IMR-90 (cell line): ENCODE results near the gene TRIM33. TPM values are rescaled to one million over a fixed set of nuclear protein-coding genes. Genes with fewer than 3 reads are reported as not detected.
A peak's percentile ranks its signal among the peaks of the same experiment; 100 is the strongest.

Source experiments
- ATAC-seq: fragments of 200-7000 bp; cut with Tn5 transposase; 2 replicates; pipeline ENCODE4 v1.9.1; 2020; ENCODE audit warnings: low read depth, mild to moderate bottlenecking, moderate library complexity
- BruUV-seq: library from RNA; stranded (reverse); fragments of 400-500 nt; replicated peaks from 2 replicates; lab custom pipeline; 2021; lab: Mats Ljungman, UMichigan
- CTCF ChIA-PET: fragments of 300-600 bp; formaldehyde crosslinking; extraction: SDS; loops from one replicate; lab custom pipeline; 2021; ENCODE audit warnings: antibody characterized with exemption; lab: Yijun Ruan, JAX
- POLR2A ChIA-PET: fragments of 300-600 bp; sonication (Branson Sonifier 250); formaldehyde crosslinking; loops from one replicate; lab custom pipeline; 2022; ENCODE audit warnings: antibody characterized with exemption; ENCODE audit not compliant: unreplicated experiment; lab: Charles Lee
- DNase-seq: peaks from one replicate; pipeline ENCODE4 v3.0.0; 2013
- H2AFZ ChIP-seq: replicated peaks from 2 replicates; pipeline ENCODE3; 2013; ENCODE audit warnings: low read length, mild to moderate bottlenecking; ENCODE audit not compliant: poor library complexity
- H2AK5ac ChIP-seq: 2 replicates; pipeline ENCODE4 v1.6.1; 2013; ENCODE audit warnings: low read depth, low read length, inconsistent platforms
- H2AK9ac ChIP-seq: replicated peaks from 2 replicates; pipeline ENCODE3; 2013; ENCODE audit warnings: mild to moderate bottlenecking, low read depth, low read length, moderate library complexity; ENCODE audit not compliant: poor library complexity
- H2BK120ac ChIP-seq: 2 replicates; pipeline ENCODE4 v1.6.1; 2013; ENCODE audit warnings: low read depth, low read length, inconsistent platforms
- H2BK15ac ChIP-seq: 3 replicates; pipeline ENCODE4 v1.6.1; 2013; ENCODE audit warnings: low read depth, low read length, inconsistent platforms
- H2BK20ac ChIP-seq: 2 replicates; pipeline ENCODE4 v1.6.1; 2013; ENCODE audit warnings: low read depth, mild to moderate bottlenecking, inconsistent platforms, low read length, moderate library complexity
- H2BK5ac ChIP-seq: 2 replicates; pipeline ENCODE4 v1.6.1; 2013; ENCODE audit warnings: mild to moderate bottlenecking, low read depth, low read length, inconsistent platforms; ENCODE audit not compliant: poor library complexity, severe bottlenecking
- H3K14ac ChIP-seq: replicated peaks from 2 replicates; pipeline ENCODE4 v1.6.1; 2013; ENCODE audit warnings: low read depth, low read length, inconsistent platforms
- H3K18ac ChIP-seq: 2 replicates; pipeline ENCODE4 v1.6.1; 2013; ENCODE audit warnings: low read depth, low read length, control low read depth
- H3K23ac ChIP-seq: 2 replicates; pipeline ENCODE4 v1.6.1; 2013; ENCODE audit warnings: low read depth, low read length, inconsistent platforms
- H3K27ac ChIP-seq: 2 replicates; pipeline ENCODE4 v1.5.1; 2013; ENCODE audit warnings: mild to moderate bottlenecking, control low read depth, low read length; ENCODE audit not compliant: insufficient read depth
- H3K27me3 ChIP-seq: 2 replicates; pipeline ENCODE4 v1.6.1; 2013; ENCODE audit warnings: low read length; ENCODE audit not compliant: control insufficient read depth, insufficient read depth
- H3K36me3 ChIP-seq: 2 replicates; pipeline ENCODE4 v1.6.1; 2013; ENCODE audit warnings: low read length, mixed read lengths; ENCODE audit not compliant: control insufficient read depth, insufficient read depth
- H3K4ac ChIP-seq: 2 replicates; pipeline ENCODE4 v1.6.1; 2013; ENCODE audit warnings: low read depth, low read length, inconsistent platforms
- H3K4me1 ChIP-seq: 2 replicates; pipeline ENCODE4 v1.6.1; 2013; ENCODE audit warnings: low read length, mixed read lengths; ENCODE audit not compliant: control insufficient read depth, insufficient read depth
- H3K4me2 ChIP-seq: 2 replicates; pipeline ENCODE4 v1.6.1; 2013; ENCODE audit warnings: low read depth, mild to moderate bottlenecking, control low read depth, low read length, moderate library complexity
- H3K4me3 ChIP-seq: 2 replicates; pipeline ENCODE4 v1.5.1; 2013; ENCODE audit warnings: low read depth, mild to moderate bottlenecking, control low read depth, low read length, moderate library complexity; ENCODE audit not compliant: insufficient read depth
- H3K56ac ChIP-seq: 2 replicates; pipeline ENCODE4 v1.6.1; 2013; ENCODE audit warnings: low read length, inconsistent platforms; ENCODE audit not compliant: insufficient read depth; ENCODE audit errors: extremely low read depth
- H3K79me1 ChIP-seq, 2 experiments: 2 replicates each; pipeline ENCODE4 v1.6.1; 2013; ENCODE audit warnings: low read length in 2 of 2, inconsistent platforms in 1 of 2, low read depth in 1 of 2
- H3K9ac ChIP-seq: 2 replicates; pipeline ENCODE4 v1.6.1; 2013; ENCODE audit warnings: low read depth, low read length, control low read depth
- H3K9me1 ChIP-seq: 2 replicates; pipeline ENCODE4 v1.6.1; 2013; ENCODE audit warnings: low read length, inconsistent platforms; ENCODE audit not compliant: insufficient read depth
- H3K9me3 ChIP-seq: 2 replicates; pipeline ENCODE4 v1.6.1; 2013; ENCODE audit warnings: low read length; ENCODE audit not compliant: control insufficient read depth, insufficient read depth
- H4K20me1 ChIP-seq: 2 replicates; pipeline ENCODE4 v1.6.1; 2013; ENCODE audit warnings: low read length, inconsistent platforms; ENCODE audit not compliant: insufficient read depth
- H4K5ac ChIP-seq: 2 replicates; pipeline ENCODE4 v1.6.1; 2013; ENCODE audit warnings: mild to moderate bottlenecking, low read depth, low read length, control low read depth
- H4K8ac ChIP-seq, 2 experiments: 2 replicates each; pipeline ENCODE4 v1.6.1; 2013; ENCODE audit warnings: low read depth in 2 of 2, low read length in 2 of 2, control low read depth in 1 of 2, inconsistent platforms in 1 of 2
- H4K91ac ChIP-seq: 2 replicates; pipeline ENCODE4 v1.6.1; 2013; ENCODE audit warnings: low read depth, low read length, inconsistent platforms; ENCODE audit not compliant: insufficient read depth
- BHLHE40 ChIP-seq: fragments of 150-350 bp; IDR thresholded peaks from 2 replicates; pipeline ENCODE4 v1.6.1; 2016; ENCODE audit warnings: mild to moderate bottlenecking, low read depth, low read length
- CEBPB ChIP-seq: IDR thresholded peaks from 2 replicates; pipeline ENCODE4 v1.6.1; 2012; ENCODE audit warnings: low read depth, low read length, improper control_type of control experiment
- CTCF ChIP-seq: conservative IDR thresholded peaks from 2 replicates; pipeline ENCODE4 v1.5.1; 2012; ENCODE audit warnings: mild to moderate bottlenecking, low read depth, low read length, improper control_type of control experiment
- ELK1 ChIP-seq: fragments of 150-350 bp; IDR thresholded peaks from 2 replicates; pipeline ENCODE4 v1.6.1; 2016; ENCODE audit warnings: low read depth, mild to moderate bottlenecking, low read length, moderate library complexity, borderline replicate concordance
- FOS ChIP-seq: fragments of 150-350 bp; IDR thresholded peaks from 2 replicates; pipeline ENCODE4 v1.6.1; 2016; ENCODE audit warnings: low read depth, low read length
- MAFK ChIP-seq: IDR thresholded peaks from 2 replicates; pipeline ENCODE4 v1.6.1; 2012; ENCODE audit warnings: low read depth, low read length, improper control_type of control experiment
- MAZ ChIP-seq: IDR thresholded peaks from 2 replicates; pipeline ENCODE4 v1.6.1; 2012; ENCODE audit warnings: low read depth, mild to moderate bottlenecking, low read length, improper control_type of control experiment, moderate library complexity, borderline replicate concordance
- MXI1 ChIP-seq: IDR thresholded peaks from 2 replicates; pipeline ENCODE4 v1.6.1; 2012; ENCODE audit warnings: low read depth, mild to moderate bottlenecking, low read length, moderate library complexity, borderline replicate concordance
- NFE2L2 ChIP-seq: fragments of 150-350 bp; IDR thresholded peaks from 2 replicates; pipeline ENCODE4 v1.6.1; 2016; ENCODE audit warnings: low read depth, mild to moderate bottlenecking, low read length
- POLR2A ChIP-seq: IDR thresholded peaks from 2 replicates; pipeline ENCODE4 v1.6.1; 2012; ENCODE audit warnings: mild to moderate bottlenecking, low read depth, low read length
- RAD21 ChIP-seq: IDR thresholded peaks from 2 replicates; pipeline ENCODE4 v1.6.1; 2012; ENCODE audit warnings: low read length, improper control_type of control experiment
- RFX5 ChIP-seq: IDR thresholded peaks from 2 replicates; pipeline ENCODE4 v1.8.0; 2012; ENCODE audit warnings: low read depth, mild to moderate bottlenecking, low read length, moderate library complexity
- SMC3 ChIP-seq: fragments of 150-350 bp; IDR thresholded peaks from 2 replicates; pipeline ENCODE4 v1.6.1; 2016; ENCODE audit warnings: low read depth, mild to moderate bottlenecking, antibody characterized with exemption, low read length, moderate library complexity
- USF2 ChIP-seq: fragments of 150-350 bp; IDR thresholded peaks from 2 replicates; pipeline ENCODE4 v1.6.1; 2017; ENCODE audit warnings: mild to moderate bottlenecking, antibody characterized with exemption, low read length, low read depth
- WGBS, 2 experiments: methylation state at CpG; one replicate each; pipeline versions ENCODE4 v1.1.5 to v1.1.7; 2013; ENCODE audit warnings: missing lambda C conversion rate in 2 of 2; ENCODE audit not compliant: insufficient read length in 1 of 2; ENCODE audit errors: extremely low coverage in 2 of 2; 5-methylcytosine and 5-hydroxymethylcytosine counted together
- dilution Hi-C: fragments of 300-500 bp; cut with HindIII; formaldehyde crosslinking; loops from one replicate; pipeline ENCODE4 v1.14.3; 2018; ENCODE audit warnings: low sequenced_read_pairs; ENCODE audit not compliant: unreplicated experiment
- in situ Hi-C: fragments of 300-500 bp; cut with MboI; formaldehyde crosslinking; loops from 3 replicates; pipeline ENCODE4 v1.14.3; 2019; ENCODE audit warnings: low sequenced_read_pairs, inconsistent platforms, mixed read lengths
- intact Hi-C: fragments of 100-400 bp; cut with micrococcal nuclease; formaldehyde crosslinking; loops from 2 replicates; pipeline ENCODE4 v1.10.0; 2022
- polyA plus RNA-seq, 3 experiments: library from polyadenylated mRNA; depleted of rRNA; stranded (reverse); fragments of >200 nt; gene quantifications; 2 replicates each; pipeline ENCODE4 v1.2.3, GENCODE V29; 2012; ENCODE audit warnings: low replicate concordance in 1 of 3
- total RNA-seq: library from RNA; depleted of rRNA; stranded (reverse); fragments of >200 nt; gene quantifications from 2 replicates; pipeline ENCODE4 v1.2.3, GENCODE V29; 2012

Gene TRIM33
- total and polyA plus RNA-seq, 2 of the 4 experiments (the other 2 are of a cell fraction): 9.5 to 40.1 TPM

GRCh38 chr1:114511032-114511785 lies at the start of gene TRIM33 (continued):
- TF ChIP-seq RFX5 (no peak), MAZ (peak; percentile 98), CEBPB (peak; percentile 42), POLR2A (peak; percentile 56; the same call in 1 of the 2 replicates), NFE2L2 (no peak), RAD21 (no peak)

- Histone ChIP-seq H3K9me3 (no peaks in the 10 kb centered on the region), H3K4me2 (no peak overlapping the region), H4K5ac (no peak overlapping the region), H3K4me1 (no peaks in the 10 kb centered on the region), H4K20me1 (no peaks in the 10 kb centered on the region), H3K9me1 (no peaks in the 10 kb centered on the region), H3K27ac (no peak overlapping the region), H3K9ac (no peak overlapping the region), H3K56ac (no peak overlapping the region), H4K91ac (no peak overlapping the region), H2BK20ac (no peak overlapping the region), H2AK5ac (no peak overlapping the region), H2AK9ac (no peak overlapping the region), H2AFZ (no peak overlapping the region), H3K18ac (no peak overlapping the region), H2BK5ac (no peak overlapping the region), H3K14ac (no peak overlapping the region), H3K23ac (no peak overlapping the region), H3K4me3 (no peak overlapping the region), H3K36me3 (no peaks in the 10 kb centered on the region), H3K27me3 (no peaks in the 10 kb centered on the region), H3K79me1 (no peaks in the 10 kb centered on the region), H4K8ac (no peak overlapping the region), H2BK15ac (no peak overlapping the region), H2BK120ac (no peak overlapping the region), H3K4ac (no peak overlapping the region)
- no CpG with 5 or more reads among the region's 3 CpGs for WGBS, 2 experiments
- no TSS peak for BruUV-seq
- ChIA-PET POLR2A (no interaction called here), CTCF (interaction anchor here (0.8 to 1.0 kb wide), 3 partner anchors 9 to 213 kb away, joined by 3 to 5 read pairs (median 3); no protein-coding TSS in a partner anchor)
- intact Hi-C loops: no loop called here
- in situ Hi-C loops: no loop called here
- no peak for ATAC-seq
- dilution Hi-C loops: no loop called here
- no peak for DNase-seq
- no peak for TF ChIP-seq RAD21
- TF ChIP-seq CTCF: no peak
- TF ChIP-seq FOS: no peak
- no peak for TF ChIP-seq SMC3
- no peak for TF ChIP-seq BHLHE40
- no peak for TF ChIP-seq USF2
- no peak for TF ChIP-seq ELK1
- no peak for TF ChIP-seq MXI1
- TF ChIP-seq MAFK: no peak
Observed at GRCh38 chr1:114559356-114559755, 48.4 kb upstream of the TRIM33 start.
